HL-60/S4 treated with phorbol 12-myristate 13-acetate at 8.2 ng/mL for 4 days and 3 days (cell line): ENCODE data around the gene SCN2B.

Source experiments
- in situ Hi-C: fragments of 300-500 bp; cut with MboI; formaldehyde crosslinking; loops from 2 replicates; pipeline ENCODE4 v1.15.0; 2022; ENCODE audit warnings: low sequenced_read_pairs

SCN2B gene, protein sequence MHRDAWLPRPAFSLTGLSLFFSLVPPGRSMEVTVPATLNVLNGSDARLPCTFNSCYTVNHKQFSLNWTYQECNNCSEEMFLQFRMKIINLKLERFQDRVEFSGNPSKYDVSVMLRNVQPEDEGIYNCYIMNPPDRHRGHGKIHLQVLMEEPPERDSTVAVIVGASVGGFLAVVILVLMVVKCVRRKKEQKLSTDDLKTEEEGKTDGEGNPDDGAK

DNA sequence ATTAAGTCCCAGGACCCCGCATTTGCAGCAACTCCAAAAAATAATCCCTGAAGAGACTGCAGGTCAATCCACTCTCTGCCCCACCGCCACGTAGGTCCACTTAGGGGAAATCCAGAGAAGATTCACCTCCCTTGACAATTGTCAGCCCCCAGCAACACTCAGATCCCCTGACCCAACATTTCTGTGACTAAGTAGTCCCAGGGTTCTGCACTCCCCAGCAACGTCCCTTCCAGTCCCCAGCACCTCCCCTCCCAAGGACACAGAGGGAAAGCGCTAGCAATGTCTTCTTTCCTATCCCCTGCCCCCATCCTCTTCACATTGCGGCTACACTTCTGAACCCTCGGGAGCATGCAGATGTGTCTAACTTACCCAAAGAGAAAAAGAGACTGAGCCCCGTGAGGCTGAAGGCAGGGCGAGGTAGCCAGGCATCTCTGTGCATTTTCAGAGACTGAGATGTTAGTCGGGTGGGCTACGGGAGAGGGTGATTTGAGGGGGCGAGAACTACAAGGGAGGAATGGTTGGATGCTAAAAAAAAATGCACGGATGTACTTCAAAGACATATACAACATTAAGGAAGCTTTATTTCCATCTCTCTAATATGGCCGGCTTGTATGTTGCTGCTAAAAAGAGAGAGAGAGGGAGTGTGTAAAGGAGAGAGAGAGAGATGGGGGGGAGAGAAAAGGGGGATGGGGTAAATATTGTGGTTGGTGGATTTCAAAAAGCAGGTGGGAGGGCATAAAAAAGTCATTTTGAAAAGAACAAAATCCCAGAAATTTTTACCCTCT, at the start of gene SCN2B:
Gene SCN2B, minus strand, starts transcription at position 647 of the 785 bp plus-strand sequence. Its CDS starts 208 bp downstream, at position 439.
- in situ Hi-C loops, result no loop called here

DNA sequence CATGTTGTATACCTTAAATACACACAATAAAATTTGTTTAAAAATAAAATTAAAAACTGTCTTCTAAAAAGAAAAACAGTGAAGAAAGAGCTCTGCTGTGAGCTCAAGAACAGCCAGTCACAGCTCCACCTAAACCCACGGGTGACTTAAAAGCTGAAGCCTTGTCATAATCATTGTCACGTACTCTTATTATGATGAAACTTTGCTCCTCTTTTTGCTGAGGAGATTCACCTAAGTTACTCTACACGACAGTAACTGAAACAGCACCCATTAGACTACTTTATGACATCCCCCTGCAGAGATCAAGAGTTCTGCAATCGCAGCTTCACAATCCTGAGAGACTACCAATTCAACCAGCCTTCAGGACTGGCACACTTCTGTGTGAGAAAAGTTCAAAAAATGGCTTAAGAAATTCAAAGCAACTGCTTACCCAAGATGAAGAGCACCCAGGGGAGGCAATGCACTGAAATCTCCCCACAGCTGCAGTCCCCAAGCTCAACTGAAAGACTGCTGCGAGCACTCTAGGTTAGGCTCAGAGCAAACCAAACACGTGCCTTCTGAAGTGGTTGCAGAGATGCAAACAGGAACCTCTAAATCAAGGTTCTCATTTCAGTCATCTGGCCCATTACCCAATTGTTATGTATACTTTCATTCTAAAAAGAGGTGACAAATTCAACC, 48.2 kb upstream of the SCN2B start, which contains the start of gene JAML:
Gene JAML, minus strand, starts transcription at position 501 of the 678 bp plus-strand sequence. CDS start 10,145 bp downstream, outside the sequence.
- in situ Hi-C loops, result no loop called here

DNA sequence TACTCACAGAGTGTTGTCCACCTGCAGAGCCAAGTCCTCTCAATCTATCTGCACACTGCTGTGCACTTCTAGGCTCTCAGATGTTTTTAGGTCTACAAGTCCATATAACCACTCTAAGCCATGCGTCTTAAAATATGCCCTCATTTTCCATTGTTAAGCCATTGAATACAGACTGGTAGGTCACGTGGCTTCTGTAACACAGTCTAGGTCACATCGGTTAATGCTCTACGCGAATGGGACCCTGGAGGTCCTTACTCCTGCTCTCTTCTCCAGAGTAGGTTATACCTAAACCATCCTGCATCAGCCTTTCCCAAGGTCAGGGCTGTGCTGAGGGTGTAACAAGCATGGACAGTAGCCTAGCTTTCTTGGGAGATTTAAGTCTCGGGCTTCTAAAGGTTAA, 47.6 kb upstream of the SCN2B start:
- in situ Hi-C loops, result no loop called here

DNA sequence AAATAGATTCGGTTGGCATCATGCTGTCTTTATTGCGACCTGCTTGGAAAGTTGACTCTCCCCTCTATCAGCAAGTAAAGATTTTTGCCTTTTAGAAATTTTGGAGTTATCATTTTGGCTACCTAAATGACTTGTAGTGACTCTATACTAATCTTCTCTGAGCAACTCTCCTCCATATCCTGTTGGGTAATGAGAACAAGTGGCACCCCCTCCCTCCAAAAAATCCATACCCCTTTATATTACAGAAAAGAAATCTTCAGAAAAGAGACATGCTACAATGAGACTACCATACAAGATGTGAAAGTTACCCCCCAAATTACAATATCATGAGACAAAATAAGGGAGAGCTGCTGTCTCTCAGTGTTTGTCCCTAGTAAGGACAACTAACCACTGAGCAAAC, 47.1 kb upstream of the SCN2B start:
- in situ Hi-C loops, result no loop called here

DNA sequence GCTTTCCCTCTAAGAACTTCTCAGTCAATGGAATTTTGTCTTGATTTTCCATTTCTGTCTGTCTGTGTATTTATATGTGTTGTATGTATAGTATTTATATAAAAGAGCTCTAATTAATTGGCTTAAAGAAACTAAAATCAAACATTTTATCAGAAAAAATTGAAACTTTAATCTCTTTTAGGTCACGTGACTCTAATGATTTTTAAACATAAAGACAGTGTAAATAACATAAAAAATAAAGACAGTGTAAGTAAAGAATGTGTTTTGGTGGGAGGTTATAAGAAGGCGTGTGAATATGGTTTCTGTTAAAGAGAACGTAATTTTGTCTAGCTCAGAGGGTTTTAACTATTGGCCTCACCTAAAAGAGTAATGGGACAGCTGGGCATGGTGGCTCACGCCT, 46.0 kb upstream of the SCN2B start:
- in situ Hi-C loops, result no loop called here

DNA sequence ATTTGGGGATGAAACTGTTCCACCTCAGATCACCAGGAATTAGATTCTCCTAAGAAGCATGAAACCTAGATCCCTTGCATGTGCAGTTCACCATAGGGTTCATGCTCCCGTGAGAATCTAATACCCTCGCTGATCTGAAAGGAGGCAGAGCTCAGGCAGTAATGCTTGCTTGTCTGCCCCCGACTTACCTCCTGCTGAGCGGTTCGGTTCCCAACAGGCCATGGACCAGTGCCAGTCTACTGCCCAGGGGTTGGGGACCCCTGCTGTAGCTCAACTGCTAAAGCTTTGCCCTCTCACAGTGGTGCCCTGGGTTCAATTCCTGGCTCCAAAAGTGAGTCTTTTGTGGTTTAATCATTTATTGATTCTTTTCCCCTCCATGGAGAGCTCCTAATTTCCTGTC, 45.0 kb upstream of the SCN2B start:
- in situ Hi-C loops, result no loop called here

DNA sequence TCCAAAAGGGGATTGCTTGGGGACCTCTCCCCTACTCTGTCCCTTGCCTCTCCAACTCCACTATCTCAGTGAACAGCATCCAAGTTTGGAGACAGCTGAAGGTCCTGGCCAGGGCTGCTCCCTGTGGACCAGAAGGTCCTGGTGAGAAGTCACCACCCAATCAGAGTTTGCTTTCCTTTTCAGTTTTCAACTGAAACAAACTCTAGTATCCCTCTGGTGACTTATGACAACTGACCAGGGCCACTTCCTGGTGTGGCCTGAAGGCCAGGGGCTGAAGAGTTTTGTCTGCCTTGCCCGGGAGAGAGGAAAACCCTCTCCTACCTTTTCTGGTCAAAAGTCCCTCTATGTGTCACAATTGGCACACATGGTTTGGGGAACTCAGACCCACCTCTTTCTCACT, 43.3 kb upstream of the SCN2B start:
- in situ Hi-C loops, result no loop called here

DNA sequence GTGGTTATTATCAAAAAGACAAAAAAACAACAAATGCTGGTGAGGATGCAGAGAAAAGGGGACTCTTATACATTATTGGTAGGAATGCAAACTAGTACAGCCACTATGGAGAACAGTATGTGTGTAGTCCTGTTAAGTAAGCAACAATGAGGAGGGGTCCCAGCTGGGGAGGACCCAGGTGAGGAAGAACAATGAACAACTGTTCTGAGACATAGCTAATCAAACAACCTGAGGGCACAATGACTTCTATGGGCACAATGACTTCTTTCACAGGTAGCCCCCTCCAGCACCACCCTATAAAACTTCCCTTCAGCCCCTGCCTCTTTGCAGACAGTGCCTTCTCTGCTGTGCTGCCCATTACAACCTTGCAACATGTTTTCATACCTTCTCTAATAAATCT, 42.8 kb upstream of the SCN2B start:
- in situ Hi-C loops, result no loop called here

DNA sequence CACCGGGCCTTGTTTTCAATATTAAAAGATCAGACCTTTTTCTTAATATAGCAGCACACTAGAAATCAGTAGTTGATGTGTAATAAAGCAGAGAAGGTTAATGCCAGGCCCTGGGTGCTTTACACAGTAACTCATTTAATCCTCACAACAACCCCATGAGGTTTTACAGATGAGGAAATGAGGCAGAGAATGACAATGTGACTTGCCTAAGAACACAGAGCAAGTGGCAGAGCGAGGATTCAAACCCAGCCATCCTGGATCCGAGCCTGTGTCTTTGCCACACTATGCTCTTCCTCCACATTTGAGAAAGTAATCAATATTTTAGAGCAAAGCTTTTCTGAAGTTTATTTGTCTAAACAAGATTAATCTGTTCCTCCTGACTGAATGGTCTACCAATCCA, 41.1 kb upstream of the SCN2B start:
- in situ Hi-C loops, result no loop called here

DNA sequence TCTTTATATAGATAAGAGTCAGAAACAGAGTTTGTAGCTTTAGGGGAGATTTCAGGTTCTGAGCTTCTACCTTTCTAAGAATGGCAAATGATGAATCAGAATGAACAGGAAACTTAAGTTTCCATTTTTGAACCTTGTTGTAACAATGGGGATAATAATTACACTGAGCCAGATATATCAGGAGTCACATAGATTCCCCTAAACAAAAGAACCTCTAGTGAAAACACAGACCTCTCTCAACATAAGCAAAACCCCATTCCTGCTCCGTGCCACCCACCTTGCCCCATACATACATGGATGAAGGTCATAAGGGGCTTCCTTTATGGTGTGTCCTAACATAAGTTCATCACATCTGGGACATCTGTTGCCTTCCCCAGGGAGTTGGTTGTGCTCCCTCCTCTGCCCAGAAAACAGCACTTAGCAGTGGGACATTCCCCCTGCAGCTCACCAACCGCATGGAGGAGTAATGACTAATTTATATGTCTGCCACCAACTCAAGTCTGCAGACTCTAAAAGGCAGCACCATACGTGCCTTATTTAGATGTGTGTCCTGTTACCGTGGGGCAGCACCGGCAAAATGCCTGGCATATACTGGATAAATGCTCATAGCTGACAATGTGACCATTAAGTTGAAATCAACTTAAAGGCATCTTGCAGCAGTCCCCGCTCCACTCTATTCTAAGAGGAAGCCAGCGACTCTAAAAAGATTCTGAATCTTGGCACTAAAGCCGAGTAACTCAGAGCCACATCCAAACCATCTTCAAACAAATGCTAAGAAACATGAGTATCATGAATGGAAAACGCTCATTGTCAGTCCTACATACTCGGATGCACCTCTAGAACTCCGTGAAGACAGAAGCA, 40.4 kb upstream of the SCN2B start:
- in situ Hi-C loops, result no loop called here

DNA sequence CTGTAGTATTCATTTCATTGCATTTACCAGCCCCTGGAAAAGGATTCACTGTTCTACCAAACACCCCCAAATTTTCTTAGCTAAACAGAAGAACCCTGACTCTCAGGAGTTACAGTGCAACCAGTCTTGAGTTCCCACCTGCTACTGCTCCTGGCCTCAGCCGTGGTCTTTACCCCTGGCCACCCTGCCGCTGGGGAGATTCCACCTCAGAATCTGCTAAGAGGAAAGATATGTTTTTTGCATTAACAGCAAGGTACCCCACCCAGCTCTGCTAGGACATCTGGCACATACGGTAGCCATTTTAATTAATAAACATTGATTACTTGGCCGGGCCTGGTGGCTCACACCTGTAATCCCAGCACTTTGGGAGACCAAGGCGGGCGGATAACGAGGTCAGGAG, 39.3 kb upstream of the SCN2B start:
- in situ Hi-C loops, result no loop called here

DNA sequence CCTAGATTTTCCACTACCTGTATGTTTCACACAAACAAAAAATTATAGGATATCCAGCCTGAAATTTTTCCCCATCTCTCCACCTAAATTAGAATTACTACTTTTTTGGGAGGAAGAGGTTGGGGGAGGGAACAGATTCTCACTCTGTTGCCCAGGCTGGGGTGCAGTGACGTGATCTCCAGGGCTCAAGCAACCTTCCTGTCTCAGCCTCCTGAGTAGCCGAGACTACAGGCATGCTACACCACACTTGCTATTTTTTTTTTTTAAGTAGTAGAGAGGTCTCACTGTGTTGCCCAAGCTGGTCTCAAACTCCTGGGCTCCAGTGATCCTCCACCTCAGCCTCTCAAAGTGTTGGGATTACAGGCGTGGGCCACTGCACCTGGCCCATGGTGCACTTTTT, 38.8 kb upstream of the SCN2B start:
- in situ Hi-C loops, result no loop called here

DNA sequence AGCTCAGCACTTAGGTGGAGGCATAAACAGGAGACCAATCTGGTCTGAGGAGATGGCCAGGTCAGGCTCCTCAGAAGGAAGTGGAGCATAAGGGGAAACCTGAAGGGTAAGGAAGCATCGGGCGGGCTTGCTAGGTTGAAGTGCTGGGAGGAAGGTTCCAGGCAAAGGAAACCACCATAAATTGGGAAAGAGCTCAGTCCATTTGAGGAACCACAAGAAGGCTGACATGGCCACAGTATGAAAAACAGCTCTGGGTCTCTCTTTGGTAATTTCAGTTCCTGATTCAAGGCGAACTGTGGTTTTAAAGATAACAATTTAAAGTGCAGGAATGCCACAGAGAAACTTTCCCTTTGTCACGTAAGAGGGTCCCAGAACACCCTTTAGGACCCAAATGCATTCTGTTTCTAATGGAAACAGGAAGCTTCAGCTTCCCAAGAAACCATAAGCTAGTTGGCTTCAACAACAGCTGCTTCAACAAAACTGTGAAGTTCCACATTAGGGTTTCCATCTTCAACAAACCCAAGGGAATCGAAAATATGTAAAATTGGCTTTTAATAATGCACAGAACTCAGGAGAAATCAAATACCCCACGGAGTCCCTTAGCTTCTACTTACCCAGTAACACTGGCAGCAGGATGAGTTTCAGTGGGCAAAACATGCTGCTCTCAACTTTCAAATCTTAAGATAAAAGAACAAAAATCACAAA, 37.9 kb upstream of the SCN2B start:
- in situ Hi-C loops, result no loop called here

DNA sequence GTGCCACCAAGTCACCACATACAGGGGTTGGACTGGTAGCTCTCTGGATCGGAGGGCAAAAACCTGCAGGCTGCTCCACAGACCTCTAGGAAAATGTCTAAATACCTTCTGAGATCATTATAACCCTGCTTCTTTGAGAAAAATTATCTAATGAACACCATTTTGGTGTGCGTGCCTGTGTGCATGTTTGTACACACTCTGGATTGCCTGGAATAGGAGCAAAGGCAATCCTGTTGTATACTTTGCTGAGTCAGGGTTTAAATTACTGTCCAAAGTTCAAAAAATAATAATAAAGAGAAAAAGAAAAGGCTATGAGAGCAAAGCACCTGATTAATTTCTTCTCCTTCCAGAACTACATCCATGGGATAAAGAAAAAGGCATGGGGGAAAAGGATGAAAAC, 37.3 kb upstream of the SCN2B start:
- in situ Hi-C loops, result no loop called here

DNA sequence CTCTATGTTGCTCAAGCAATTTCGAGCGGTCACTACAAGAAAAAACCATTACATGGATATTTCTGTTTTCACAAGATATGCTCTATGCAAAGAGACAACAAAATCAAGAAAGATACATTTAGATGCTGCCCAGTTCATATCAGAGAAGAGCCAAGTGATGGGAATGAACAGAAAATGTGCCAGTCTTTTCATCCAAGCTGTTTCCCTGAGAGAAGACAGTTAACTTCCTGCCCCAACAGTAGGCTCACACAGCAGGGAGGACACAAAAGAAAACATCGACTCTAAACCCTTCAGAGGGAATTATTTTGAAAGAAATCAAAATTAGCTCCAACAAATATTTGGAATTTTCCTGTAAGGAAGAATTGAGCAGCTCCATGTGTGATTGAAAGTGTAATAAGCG, 36.8 kb upstream of the SCN2B start:
- in situ Hi-C loops, result no loop called here

DNA sequence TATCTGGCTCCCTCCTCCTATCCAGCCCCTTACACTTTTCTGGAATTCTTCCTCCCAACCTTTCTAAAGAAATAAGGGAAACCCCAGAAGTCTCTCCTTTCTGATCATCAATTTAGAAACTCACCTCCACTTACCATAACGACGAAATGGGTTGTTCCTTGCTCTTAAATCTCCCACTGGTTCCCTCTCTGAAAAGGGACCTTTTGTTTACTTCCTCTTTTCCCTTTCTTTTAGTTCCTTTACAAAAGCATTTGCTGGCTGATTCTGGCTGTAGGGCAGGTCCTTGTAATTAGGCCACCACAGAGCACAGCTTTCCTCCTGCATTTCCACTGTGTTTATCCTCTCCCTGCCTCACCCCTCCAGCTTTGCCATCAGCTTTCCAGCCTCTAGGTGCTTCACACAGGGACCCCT, 36.3 kb upstream of the SCN2B start:
- in situ Hi-C loops, result no loop called here

DNA sequence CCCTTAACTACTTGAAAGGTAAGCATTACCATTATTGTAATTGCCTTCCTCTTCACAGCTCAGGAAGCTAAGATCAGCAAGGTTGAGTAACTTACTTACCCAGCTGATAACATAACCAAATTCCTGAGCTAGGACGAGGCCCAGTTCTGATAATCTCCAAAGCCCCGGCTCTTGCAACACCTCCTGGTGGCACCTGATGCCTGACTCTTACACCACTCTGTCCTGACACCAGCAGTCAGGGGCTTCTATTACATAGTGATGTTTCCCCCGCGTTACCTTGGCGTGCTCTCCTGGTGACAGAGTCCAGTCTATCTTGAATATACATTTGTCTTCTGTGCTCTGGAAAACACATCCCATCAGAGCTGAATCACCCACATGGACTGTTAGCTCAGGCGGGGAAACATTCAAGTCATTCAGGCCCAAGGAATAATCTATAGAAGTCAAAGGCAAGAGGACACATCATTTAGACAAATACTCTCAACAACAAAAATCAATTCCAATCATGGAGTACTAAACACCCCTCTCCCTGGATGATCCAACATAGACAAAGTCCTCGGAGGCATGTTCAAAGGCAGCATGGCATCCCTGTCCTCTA, 35.8 kb upstream of the SCN2B start:
- in situ Hi-C loops, result no loop called here

DNA sequence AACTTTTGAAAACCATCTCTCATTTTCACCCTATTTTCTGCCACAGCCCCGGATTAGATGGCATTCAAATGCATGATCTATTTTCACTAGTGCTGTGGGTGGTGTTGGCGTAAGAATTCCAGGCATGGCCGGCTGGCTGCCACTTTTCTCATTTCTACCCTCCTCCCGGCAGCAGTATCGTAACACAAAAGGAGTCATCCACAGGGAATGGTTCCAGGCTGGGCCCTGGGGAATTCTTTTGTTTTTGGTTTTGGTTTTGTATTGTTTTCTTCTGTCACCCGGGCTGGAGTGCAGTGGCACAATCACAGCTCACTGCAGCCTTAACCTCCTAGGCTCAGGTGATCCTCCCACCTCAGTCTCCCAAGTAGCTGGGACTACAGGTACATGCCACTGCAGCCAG, 34.6 kb upstream of the SCN2B start:
- in situ Hi-C loops, result no loop called here

DNA sequence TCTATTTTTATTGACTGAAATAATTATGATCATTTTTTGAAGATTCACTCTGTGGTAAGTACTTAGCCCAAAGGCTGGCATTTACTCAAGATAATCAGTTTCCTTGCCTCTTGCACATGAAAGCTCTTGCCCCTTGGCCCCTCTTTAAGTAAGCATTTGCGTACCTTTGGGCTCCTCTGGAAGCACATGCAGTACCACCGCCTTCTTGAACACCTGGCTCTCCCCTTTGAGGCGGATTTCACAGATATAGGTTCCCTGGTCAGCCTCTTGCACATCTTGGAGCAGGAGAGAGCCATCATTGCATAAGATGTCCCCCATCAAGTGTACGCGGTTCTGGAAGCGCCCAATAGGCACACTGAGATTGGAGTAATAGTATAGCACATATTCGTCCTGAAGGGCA, 33.9 kb upstream of the SCN2B start:
- in situ Hi-C loops, result no loop called here

DNA sequence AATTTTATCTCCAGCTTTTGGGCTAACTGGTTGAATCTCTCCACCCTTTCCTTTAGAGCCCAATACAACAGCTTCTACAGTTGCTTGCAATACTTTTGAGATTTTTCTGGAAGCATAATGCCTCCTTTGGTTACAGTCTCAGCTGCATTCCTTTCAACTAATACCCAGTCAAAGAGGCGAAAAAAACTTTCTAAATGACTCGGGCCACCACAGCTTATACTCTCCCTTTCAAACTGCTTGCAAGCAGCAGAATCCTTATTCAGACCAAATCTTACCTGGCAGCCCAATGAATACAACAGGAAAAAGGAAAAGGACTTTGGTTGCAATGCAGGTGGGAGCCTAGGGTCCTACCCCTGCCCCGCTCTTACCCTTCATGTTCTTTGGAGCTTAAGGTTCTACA, 32.6 kb upstream of the SCN2B start:
- in situ Hi-C loops, result no loop called here
